Right cardiac atrium (tissue), 5 donors: ENCODE data around the gene GPR45. TPM values are rescaled to one million over a fixed set of nuclear protein-coding genes. Genes with fewer than 3 reads are reported as not detected.
"Not testable (repeated sequence)": the region's sequence is repeated elsewhere in the genome, so short reads cannot be mapped to it uniquely, and the experiment has no call there.

Experiments used
- ATAC-seq, 2 donors: fragments of 200-7000 bp; cut with Tn5 transposase; one replicate each; pipeline versions ENCODE4 v1.8.0 to v1.9.1; 2020; ENCODE audit warnings: moderate library complexity in 2 of 2, mild to moderate bottlenecking in 1 of 2
- DNase-seq, 3 donors: peaks; one replicate each; pipeline ENCODE4 v3.0.0-alpha.2; 2020
- H3K27ac ChIP-seq: one replicate; pipeline ENCODE4 v1.5.1; 2013; ENCODE audit warnings: mild to moderate bottlenecking, low read length, control low read depth, moderate library complexity
- H3K27me3 ChIP-seq: one replicate; pipeline ENCODE4 v1.6.1; 2013; ENCODE audit not compliant: control insufficient read depth, insufficient read depth
- H3K4me1 ChIP-seq: one replicate; pipeline ENCODE4 v1.6.1; 2013; ENCODE audit warnings: low read length; ENCODE audit not compliant: control insufficient read depth, insufficient read depth
- H3K4me3 ChIP-seq: one replicate; pipeline ENCODE4 v1.5.1; 2013; ENCODE audit warnings: low read length, control low read depth
- H3K9me3 ChIP-seq: one replicate; pipeline ENCODE4 v1.6.1; 2013; ENCODE audit warnings: low read length; ENCODE audit not compliant: control insufficient read depth
- WGBS: extraction: QIAGEN DNeasy Blood & Tissue Kit; methylation state at CpG from one replicate; pipeline ENCODE4 v1.1.7; 2013; 5-methylcytosine and 5-hydroxymethylcytosine counted together
- intact Hi-C, 4 donors: fragments of 100-400 bp; cut with DNase I; formaldehyde crosslinking; loops; one replicate each; pipeline versions ENCODE4 v1.11.0 to v1.14.0; 2022 to 2023
- polyA plus RNA-seq: library from polyadenylated mRNA; stranded (reverse); fragments of 200-250 nt; gene quantifications from one replicate; pipeline ENCODE4 v1.2.3, GENCODE V29; 2013
- total RNA-seq, 4 donors: library from RNA; stranded (reverse); fragmentation: NEBNext Ultra II Directional; extraction: Animal tissue kit (Norgen Biotek cat#: 25700); gene quantifications; one replicate each; pipeline ENCODE4 v1.2.1, GENCODE V29; 2021
- donor health status: healthy with polysubstance abuse.
- donor health status: DM: no; HTN: yes; CAD: no.
- donor health status: DM: no; HTN: no; CAD: no.
- donor health status: DM: no; HTN: yes; CAD: no; lungs with severe emphysema.
- donor health status: DM: yes; HTN: yes; CAD: no.

Gene GPR45
- total and polyA plus RNA-seq, 5 donors: not detected

DNA sequence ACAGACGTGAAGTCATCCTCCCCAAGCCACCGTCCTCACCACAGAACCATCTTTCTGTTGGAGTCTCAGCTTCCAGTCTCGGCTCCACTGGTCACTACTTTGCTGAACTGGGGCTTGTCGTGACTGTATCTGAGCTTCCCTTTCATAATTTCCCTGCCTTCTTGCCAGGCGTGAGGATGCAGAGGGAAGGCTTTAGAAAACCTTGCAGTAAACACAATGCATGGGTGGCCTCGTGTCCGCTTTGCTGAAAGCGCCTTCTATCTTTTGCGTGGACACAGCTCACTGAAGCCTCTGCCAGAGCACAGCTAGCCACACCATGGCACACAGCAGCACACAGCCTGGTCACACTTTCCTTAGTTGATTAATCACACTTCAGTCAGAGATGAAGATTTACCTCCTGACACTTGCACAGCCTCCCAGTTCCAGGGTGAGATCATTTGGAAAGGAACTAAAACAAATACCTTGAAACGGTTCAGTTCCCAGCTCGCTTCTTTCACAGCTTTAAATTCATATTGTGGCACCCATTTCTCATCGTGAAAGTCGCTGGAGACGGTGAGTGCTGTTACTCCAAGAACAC is 2.8 kb upstream of the GPR45 start:
- ATAC-seq: no peak
- H3K27me3 ChIP-seq: no peaks in the 10 kb centered on the region

GRCh38 chr2:105239924-105240323 is 1.6 kb upstream of the GPR45 start:
- intact Hi-C loops: no loop called here
- Histone ChIP-seq H3K9me3 (no peaks in the 10 kb centered on the region), H3K4me1 (no peaks in the 10 kb centered on the region), H3K27ac (no peak overlapping the region), H3K27me3 (no peaks in the 10 kb centered on the region), H3K4me3 (no peak overlapping the region)
- no peak for DNase-seq
- ATAC-seq: no peak
- WGBS: 86% methylated on average over 2 of the region's 2 CpGs

More for the DNA sequence above, 2.8 kb upstream of the GPR45 start:
- Histone ChIP-seq H3K27ac (no peak overlapping the region), H3K4me3 (no peak overlapping the region), H3K4me1 (no peaks in the 10 kb centered on the region), H3K9me3 (no peaks in the 10 kb centered on the region)
- intact Hi-C loops: no loop called here
- WGBS: 80% methylated on average over 14 of the region's 14 CpGs
- no peak for DNase-seq

DNA sequence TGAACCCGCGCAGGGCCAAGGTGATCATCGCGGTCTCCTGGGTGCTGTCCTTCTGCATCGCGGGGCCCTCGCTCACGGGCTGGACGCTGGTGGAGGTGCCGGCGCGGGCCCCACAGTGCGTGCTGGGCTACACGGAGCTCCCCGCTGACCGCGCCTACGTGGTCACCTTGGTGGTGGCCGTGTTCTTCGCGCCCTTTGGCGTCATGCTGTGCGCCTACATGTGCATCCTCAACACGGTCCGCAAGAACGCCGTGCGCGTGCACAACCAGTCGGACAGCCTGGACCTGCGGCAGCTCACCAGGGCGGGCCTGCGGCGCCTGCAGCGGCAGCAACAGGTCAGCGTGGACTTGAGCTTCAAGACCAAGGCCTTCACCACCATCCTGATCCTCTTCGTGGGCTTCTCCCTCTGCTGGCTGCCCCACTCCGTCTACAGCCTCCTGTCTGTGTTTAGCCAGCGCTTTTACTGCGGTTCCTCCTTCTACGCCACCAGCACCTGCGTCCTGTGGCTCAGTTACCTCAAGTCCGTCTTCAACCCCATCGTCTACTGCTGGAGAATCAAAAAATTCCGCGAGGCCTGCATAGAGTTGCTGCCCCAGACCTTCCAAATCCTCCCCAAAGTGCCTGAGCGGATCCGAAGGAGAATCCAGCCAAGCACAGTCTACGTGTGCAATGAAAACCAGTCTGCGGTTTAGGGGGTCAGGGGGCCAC is 897 bp downstream of the GPR45 start:
- no peak for DNase-seq
- Histone ChIP-seq H3K27me3 (no peaks in the 10 kb centered on the region), H3K27ac (no peak overlapping the region), H3K9me3 (no peaks in the 10 kb centered on the region), H3K4me1 (no peaks in the 10 kb centered on the region), H3K4me3 (no peak overlapping the region)
- WGBS: 96% methylated on average over 50 of the region's 50 CpGs
- intact Hi-C loops: no loop called here
- peak in 1 of 2 donors; percentile 20 for ATAC-seq

DNA sequence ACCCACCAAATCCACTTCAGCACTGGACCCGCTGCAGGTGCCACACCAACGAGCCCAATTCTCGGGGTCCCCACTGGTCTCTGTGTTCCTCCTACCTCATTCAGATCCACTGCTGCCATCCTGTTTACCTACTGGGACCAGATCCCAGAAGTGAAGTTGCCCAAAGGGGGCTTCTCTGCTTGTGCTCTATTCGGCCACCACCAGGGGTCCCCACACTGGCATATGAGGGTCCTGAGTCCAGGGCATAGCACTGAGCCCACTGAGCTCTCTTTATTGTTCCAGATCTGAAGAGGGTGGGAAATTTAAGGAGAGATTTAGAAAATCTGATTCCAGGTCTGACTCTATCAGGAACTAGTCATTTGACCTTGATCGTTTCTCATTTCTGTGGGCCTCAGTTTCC is 2.4 kb downstream of the GPR45 start:
- no peaks in the 10 kb centered on the region for H3K4me1 ChIP-seq
- no peak overlapping the region for H3K4me3 ChIP-seq
- intact Hi-C loops: no loop called here
- no peak for ATAC-seq
- no peaks in the 10 kb centered on the region for H3K9me3 ChIP-seq
- WGBS: 62% methylated on average over 5 of the region's 5 CpGs
- no peak for DNase-seq
- H3K27ac ChIP-seq: no peak overlapping the region
- no peaks in the 10 kb centered on the region for H3K27me3 ChIP-seq

- ATAC-seq (no peak), DNase-seq (no peak)
- Histone ChIP-seq H3K4me3 (no peak overlapping the region), H3K4me1 (no peaks in the 10 kb centered on the region), H3K27me3 (no peaks in the 10 kb centered on the region), H3K9me3 (no peaks in the 10 kb centered on the region), H3K27ac (no peak overlapping the region)
- intact Hi-C loops: no loop called here
- WGBS: 75% methylated on average over 3 of the region's 3 CpGs
Observed at GRCh38 chr2:105244451-105244850, 2.9 kb downstream of the GPR45 start.

- 50% methylated on average over 4 of the region's 4 CpGs for WGBS
- ATAC-seq: peak in 1 of 2 donors; percentile 19
Observed at GRCh38 chr2:105248316-105249070, 7.0 kb downstream of the GPR45 start.

GRCh38 chr2:105249181-105249580 is 7.6 kb downstream of the GPR45 start:
- DNase-seq: no peak
- intact Hi-C loops: no loop called here

More at GRCh38 chr2:105248316-105249070, 7.0 kb downstream of the GPR45 start:
- Histone ChIP-seq H3K4me3 (no peak overlapping the region), H3K27ac (no peak overlapping the region), H3K9me3 (no peaks in the 10 kb centered on the region), H3K27me3 (no peaks in the 10 kb centered on the region), H3K4me1 (no peaks in the 10 kb centered on the region)
- intact Hi-C loops: no loop called here
- no peak for DNase-seq

GRCh38 chr2:105249891-105250290 is 8.3 kb downstream of the GPR45 start:
- 82% methylated on average over 4 of the region's 4 CpGs for WGBS
- Histone ChIP-seq H3K27ac (no peak overlapping the region), H3K4me3 (no peak overlapping the region), H3K27me3 (no peaks in the 10 kb centered on the region), H3K9me3 (no peaks in the 10 kb centered on the region), H3K4me1 (no peaks in the 10 kb centered on the region)
- ATAC-seq: no peak
- no peak for DNase-seq
- intact Hi-C loops: no loop called here

More at GRCh38 chr2:105249181-105249580, 7.6 kb downstream of the GPR45 start:
- Histone ChIP-seq H3K4me3 (no peak overlapping the region), H3K27me3 (no peaks in the 10 kb centered on the region), H3K9me3 (no peaks in the 10 kb centered on the region), H3K27ac (no peak overlapping the region), H3K4me1 (no peaks in the 10 kb centered on the region)
- WGBS: 65% methylated on average over 5 of the region's 5 CpGs
- no peak for ATAC-seq

- DNase-seq, H3K27me3 ChIP-seq, intact Hi-C loops, H3K4me1 ChIP-seq, ATAC-seq, H3K9me3 ChIP-seq, H3K27ac ChIP-seq, H3K4me3 ChIP-seq: not testable (repeated sequence)
- 97% methylated on average over 43 of the region's 43 CpGs for WGBS
Observed at GRCh38 chr2:105251016-105251648, 9.6 kb downstream of the GPR45 start.

DNA sequence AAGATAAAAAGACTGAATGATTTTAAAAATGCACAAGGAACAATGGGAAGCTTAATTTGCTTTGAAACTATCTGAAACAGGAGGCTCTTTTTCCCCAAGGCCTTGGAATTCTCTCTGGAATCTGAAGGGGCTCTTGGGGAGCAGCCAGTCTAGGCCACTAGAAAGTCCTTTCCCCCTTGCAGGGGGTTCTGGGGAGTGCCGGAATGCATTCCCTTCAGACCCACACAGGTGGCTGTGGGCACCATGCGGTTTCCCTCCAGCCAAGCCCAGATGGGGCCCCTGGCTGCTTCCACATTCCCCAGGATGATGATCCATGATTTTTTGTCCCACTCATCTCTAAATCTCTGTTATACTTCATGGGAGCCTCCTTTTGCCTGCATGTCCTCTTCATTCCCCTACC is 10.7 kb downstream of the GPR45 start:
- no peak for ATAC-seq
- Histone ChIP-seq H3K4me1 (no peaks in the 10 kb centered on the region), H3K27ac (no peak overlapping the region), H3K9me3 (no peaks in the 10 kb centered on the region), H3K4me3 (no peak overlapping the region), H3K27me3 (no peaks in the 10 kb centered on the region)
- intact Hi-C loops: no loop called here
- 97% methylated on average over 2 of the region's 2 CpGs for WGBS
- no peak for DNase-seq
